Keratinocyte (primary cell): ENCODE measurements around the gene CRTC3. TPM values are rescaled to one million over a fixed set of nuclear protein-coding genes. Genes with fewer than 3 reads are reported as not detected.
"Not testable (repeated sequence)": the region's sequence is repeated elsewhere in the genome, so short reads cannot be mapped to it uniquely, and the experiment has no call there.

Experiments used
- DNase-seq: peaks from one replicate; pipeline ENCODE4 v3.0.0-alpha.2; 2011; ENCODE audit warnings: low read depth, missing footprints, low spot score
- FAIRE-seq: peaks from 2 replicates; lab custom pipeline; 2011; peaks lifted over from hg19 to GRCh38; lab: Jason Lieb, UNC
- H2AFZ ChIP-seq: 2 replicates; pipeline ENCODE4 v1.6.0; 2012; ENCODE audit warnings: low read length, control low read depth, inconsistent platforms; ENCODE audit not compliant: control insufficient read depth
- H3K27ac ChIP-seq: 2 replicates; pipeline ENCODE4 v1.5.1; 2011; ENCODE audit warnings: low read length; ENCODE audit not compliant: control insufficient read depth, insufficient read depth
- H3K27me3 ChIP-seq: 3 replicates; pipeline ENCODE4 v1.6.0; 2011; ENCODE audit warnings: low read length; ENCODE audit not compliant: control insufficient read depth, insufficient read depth; ENCODE audit errors: extremely low read depth
- H3K36me3 ChIP-seq, 2 experiments: 2 replicates in 1 of 2; 3 replicates in 1 of 2; pipeline ENCODE4 v1.5.1; 2011; ENCODE audit warnings: low read length in 2 of 2, mild to moderate bottlenecking in 1 of 2; ENCODE audit not compliant: control insufficient read depth in 2 of 2, insufficient read depth in 2 of 2; ENCODE audit errors: extremely low read depth in 1 of 2
- H3K4me1 ChIP-seq: 3 replicates; pipeline ENCODE4 v1.5.1; 2011; ENCODE audit warnings: low read length; ENCODE audit not compliant: control insufficient read depth, insufficient read depth; ENCODE audit errors: extremely low read depth
- H3K4me2 ChIP-seq: 3 replicates; pipeline ENCODE4 v1.6.0; 2011; ENCODE audit warnings: low read depth, low read length; ENCODE audit not compliant: control insufficient read depth, insufficient read depth; ENCODE audit errors: extremely low read depth
- H3K4me3 ChIP-seq, 3 experiments: fragments of 200-600 bp in 1 of 3; sonication (generic) in 1 of 3; 2 replicates in 2 of 3; 3 replicates in 1 of 3; pipeline ENCODE4 v1.5.1; 2011 to 2016; ENCODE audit warnings: low read length in 3 of 3, mild to moderate bottlenecking in 3 of 3, control low read depth in 2 of 3, inconsistent platforms in 1 of 3, low read depth in 1 of 3, mixed read lengths in 1 of 3, mixed run types in 1 of 3, moderate library complexity in 1 of 3; ENCODE audit not compliant: control insufficient read depth in 2 of 3, insufficient read depth in 2 of 3; ENCODE audit errors: extremely low read depth in 1 of 3
- H3K79me2 ChIP-seq: 2 replicates; pipeline ENCODE4 v1.6.0; 2012; ENCODE audit warnings: low read length; ENCODE audit not compliant: control insufficient read depth, insufficient read depth
- H3K9ac ChIP-seq: 3 replicates; pipeline ENCODE4 v1.6.0; 2011; ENCODE audit warnings: low read length; ENCODE audit not compliant: control insufficient read depth, insufficient read depth; ENCODE audit errors: extremely low read depth
- H3K9me1 ChIP-seq: 3 replicates; pipeline ENCODE4 v1.6.0; 2011; ENCODE audit warnings: low read length; ENCODE audit not compliant: control insufficient read depth, insufficient read depth; ENCODE audit errors: extremely low read depth
- H3K9me3 ChIP-seq: 2 replicates; pipeline ENCODE4 v1.5.1; 2012; ENCODE audit warnings: low read depth, low read length; ENCODE audit not compliant: control insufficient read depth
- H4K20me1 ChIP-seq: 3 replicates; pipeline ENCODE4 v1.6.0; 2011; ENCODE audit warnings: low read length; ENCODE audit not compliant: control insufficient read depth, insufficient read depth; ENCODE audit errors: extremely low read depth
- EZH2 ChIP-seq: IDR thresholded peaks from one replicate; pipeline ENCODE4 v1.6.1; 2012; ENCODE audit warnings: inconsistent platforms, mild to moderate bottlenecking, low read length, moderate library complexity
- dilution Hi-C: fragments of 300-500 bp; cut with MboI; formaldehyde crosslinking; loops from one replicate; pipeline ENCODE4 v1.7.0; 2020; ENCODE audit warnings: low sequenced_read_pairs; ENCODE audit not compliant: extremely low pct_ligation_motif_present
- polyA plus RNA-seq, 5 experiments: library from polyadenylated mRNA; depleted of rRNA in 3 of 5; stranded (reverse) in 3 of 5; stranded (forward) in 1 of 5; unstranded in 1 of 5; fragments of >200 nt; gene quantifications; 1 replicate in 1 of 5; 2 replicates in 3 of 5; 3 replicates in 1 of 5; pipeline versions ENCODE4 v1.2.1 to v1.2.3, GENCODE V29; 2011 to 2012; ENCODE audit warnings: missing spikeins in 2 of 5, low read depth in 1 of 5, low replicate concordance in 1 of 5
- TF ChIP-seq, protein P1 (sequence below), 3 experiments: IDR thresholded peaks in 1 of 3; conservative IDR thresholded peaks in 1 of 3; optimal IDR thresholded peaks in 1 of 3; 2 replicates in 2 of 3; 3 replicates in 1 of 3; pipeline versions ENCODE3 to v1.5.1; 2011; ENCODE audit warnings: low read length in 3 of 3, mild to moderate bottlenecking in 3 of 3, moderate library complexity in 2 of 3, control low read depth in 1 of 3, inconsistent platforms in 1 of 3; ENCODE audit not compliant: insufficient read depth in 2 of 3; ENCODE audit errors: extremely low read depth in 1 of 3

Gene CRTC3
- polyA plus RNA-seq, 1 donor (not counting 4 experiments of a cell fraction or from before 2014, with no cell fraction given) = 11.9 TPM

- no peak for DNase-seq
- H3K27ac ChIP-seq = no peak overlapping the region
- no peak for FAIRE-seq
- H3K9ac ChIP-seq = no peak overlapping the region
- no peaks in the 10 kb centered on the region for H3K9me1 ChIP-seq
- no peaks in the 10 kb centered on the region for H3K27me3 ChIP-seq
- no peaks in the 10 kb centered on the region for H3K9me3 ChIP-seq
- dilution Hi-C loops = no loop called here
- no peak overlapping the region for H2AFZ ChIP-seq
- H3K4me2 ChIP-seq = no peak overlapping the region
- no peaks in the 10 kb centered on the region for H3K4me1 ChIP-seq
- H3K4me3 ChIP-seq = no peak overlapping the region
- TF ChIP-seq EZH2 = no peak
- TF ChIP-seq, protein P1, sequence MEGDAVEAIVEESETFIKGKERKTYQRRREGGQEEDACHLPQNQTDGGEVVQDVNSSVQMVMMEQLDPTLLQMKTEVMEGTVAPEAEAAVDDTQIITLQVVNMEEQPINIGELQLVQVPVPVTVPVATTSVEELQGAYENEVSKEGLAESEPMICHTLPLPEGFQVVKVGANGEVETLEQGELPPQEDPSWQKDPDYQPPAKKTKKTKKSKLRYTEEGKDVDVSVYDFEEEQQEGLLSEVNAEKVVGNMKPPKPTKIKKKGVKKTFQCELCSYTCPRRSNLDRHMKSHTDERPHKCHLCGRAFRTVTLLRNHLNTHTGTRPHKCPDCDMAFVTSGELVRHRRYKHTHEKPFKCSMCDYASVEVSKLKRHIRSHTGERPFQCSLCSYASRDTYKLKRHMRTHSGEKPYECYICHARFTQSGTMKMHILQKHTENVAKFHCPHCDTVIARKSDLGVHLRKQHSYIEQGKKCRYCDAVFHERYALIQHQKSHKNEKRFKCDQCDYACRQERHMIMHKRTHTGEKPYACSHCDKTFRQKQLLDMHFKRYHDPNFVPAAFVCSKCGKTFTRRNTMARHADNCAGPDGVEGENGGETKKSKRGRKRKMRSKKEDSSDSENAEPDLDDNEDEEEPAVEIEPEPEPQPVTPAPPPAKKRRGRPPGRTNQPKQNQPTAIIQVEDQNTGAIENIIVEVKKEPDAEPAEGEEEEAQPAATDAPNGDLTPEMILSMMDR (optimal IDR thresholded peaks at IDR 0.05 in 1 of 3, IDR thresholded peaks at IDR 0.05 in 1 of 3, conservative IDR thresholded peaks at IDR 0.05 in 1 of 3; ENCODE audit: extremely low read depth in 1 of 3, insufficient read depth in 2 of 3, low read length in 3 of 3) = no peak
- peaks cover 0 to 4% of the 10 kb centered on the region in 2 experiments for H3K36me3 ChIP-seq
- H4K20me1 ChIP-seq = no peaks in the 10 kb centered on the region
- no peaks in the 10 kb centered on the region for H3K79me2 ChIP-seq
Observed at GRCh38 chr15:90512276-90512675, 17.4 kb upstream of the CRTC3 start.

GRCh38 chr15:90512981-90513380, 16.7 kb upstream of the CRTC3 start:
- dilution Hi-C loops = no loop called here
- Histone ChIP-seq H3K4me3 (no peak overlapping the region), H3K9me1 (no peaks in the 10 kb centered on the region), H3K9me3 (no peaks in the 10 kb centered on the region), H3K4me2 (no peak overlapping the region), H3K36me3 (peaks cover 0 to 2% of the 10 kb centered on the region in 2 experiments), H3K27ac (no peak overlapping the region), H4K20me1 (no peaks in the 10 kb centered on the region), H3K79me2 (no peaks in the 10 kb centered on the region), H3K9ac (no peak overlapping the region), H3K4me1 (no peaks in the 10 kb centered on the region), H3K27me3 (no peaks in the 10 kb centered on the region), H2AFZ (no peak overlapping the region)
- no peak for DNase-seq
- FAIRE-seq = no peak
- no peak for TF ChIP-seq EZH2

- Histone ChIP-seq H4K20me1 (no peaks in the 10 kb centered on the region), H3K4me3 (no peak overlapping the region), H3K27ac (no peak overlapping the region), H3K9me1 (no peaks in the 10 kb centered on the region), H3K9ac (no peak overlapping the region), H3K4me2 (no peak overlapping the region), H2AFZ (no peak overlapping the region), H3K4me1 (no peaks in the 10 kb centered on the region), H3K9me3 (no peaks in the 10 kb centered on the region), H3K27me3 (no peaks in the 10 kb centered on the region), H3K36me3 (peaks cover 0 to 2% of the 10 kb centered on the region in 2 experiments), H3K79me2 (no peaks in the 10 kb centered on the region)
- no peak for FAIRE-seq
- dilution Hi-C loops = no loop called here
- TF ChIP-seq, protein P1 (optimal IDR thresholded peaks at IDR 0.05 in 1 of 3, IDR thresholded peaks at IDR 0.05 in 1 of 3, conservative IDR thresholded peaks at IDR 0.05 in 1 of 3; ENCODE audit: extremely low read depth in 1 of 3, insufficient read depth in 2 of 3, low read length in 3 of 3) = no peak
- TF ChIP-seq EZH2 = no peak
- no peak for DNase-seq
Observed at GRCh38 chr15:90513448-90513847, 16.3 kb upstream of the CRTC3 start.

DNA sequence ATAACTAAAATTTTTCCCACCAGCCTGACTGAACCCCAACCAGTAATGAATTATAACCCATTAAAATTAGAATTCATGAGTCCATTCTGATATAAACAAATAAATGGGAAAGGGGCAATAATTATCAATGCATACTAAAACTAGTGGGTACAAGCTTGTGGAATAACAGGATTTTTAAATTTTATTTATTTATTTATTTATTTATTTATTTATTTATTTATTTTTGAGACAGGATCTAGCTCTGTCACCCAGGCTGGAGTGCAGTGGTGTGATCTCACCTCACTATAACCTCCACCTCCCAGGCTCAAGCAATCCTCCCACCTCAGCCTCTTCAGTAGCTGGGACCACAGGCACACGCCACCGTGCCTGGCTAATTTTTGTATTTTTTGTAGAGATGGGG, 15.8 kb upstream of the CRTC3 start:
- H2AFZ ChIP-seq, H3K9ac ChIP-seq, H3K79me2 ChIP-seq, H4K20me1 ChIP-seq, H3K9me3 ChIP-seq, H3K36me3 ChIP-seq, H3K27ac ChIP-seq, DNase-seq, H3K4me3 ChIP-seq, dilution Hi-C loops, H3K4me2 ChIP-seq, FAIRE-seq, H3K9me1 ChIP-seq, H3K4me1 ChIP-seq, H3K27me3 ChIP-seq: not testable (repeated sequence)
